PC-3 (cell line): ENCODE data around the gene DOP1B. TPM values are rescaled to one million over a fixed set of nuclear protein-coding genes. Genes with fewer than 3 reads are reported as not detected.
"Not testable (repeated sequence)": the region's sequence is repeated elsewhere in the genome, so short reads cannot be mapped to it uniquely, and the experiment has no call there.

Experiments
- ATAC-seq: fragments of 200-7000 bp; cut with Tn5 transposase; 2 replicates; pipeline ENCODE4 v1.9.1; 2020; ENCODE audit warnings: mild to moderate bottlenecking, moderate library complexity
- BruUV-seq: library from RNA; stranded (reverse); fragments of 400-500 nt; replicated peaks from 2 replicates; lab custom pipeline; 2021; lab: Mats Ljungman, UMichigan
- CTCF ChIA-PET: fragments of 300-600 bp; sonication (Branson Sonifier 250); formaldehyde crosslinking; loops from one replicate; lab custom pipeline; 2022; ENCODE audit warnings: antibody characterized with exemption; lab: Charles Lee
- POLR2A ChIA-PET: fragments of 300-600 bp; sonication (Branson Sonifier 250); formaldehyde crosslinking; loops from one replicate; lab custom pipeline; 2022; ENCODE audit warnings: antibody characterized with exemption; ENCODE audit not compliant: unreplicated experiment; lab: Charles Lee
- DNase-seq: peaks from one replicate; pipeline ENCODE4 v3.0.0-alpha.2; 2015
- H2AFZ ChIP-seq: fragments of 300-600 bp; sonication (generic); 2 replicates; pipeline ENCODE4 v1.6.0; 2016; ENCODE audit warnings: antibody characterized with exemption, low read length
- H3F3A ChIP-seq: fragments of 300-600 bp; sonication (generic); one replicate; pipeline ENCODE4 v1.6.0; 2017; ENCODE audit warnings: antibody characterized with exemption, low read length, control low read depth, mild to moderate bottlenecking; ENCODE audit not compliant: unreplicated experiment
- H3K27ac ChIP-seq: fragments of 300-600 bp; sonication (generic); 2 replicates; pipeline ENCODE4 v1.5.1; 2016; ENCODE audit warnings: mild to moderate bottlenecking, low read length
- H3K27me3 ChIP-seq: fragments of 300-600 bp; sonication (generic); 2 replicates; pipeline ENCODE4 v1.6.1; 2016; ENCODE audit warnings: low read length, mixed read lengths
- H3K36me3 ChIP-seq: fragments of 300-600 bp; sonication (generic); 2 replicates; pipeline ENCODE4 v1.6.1; 2016; ENCODE audit warnings: low read depth, mixed run types, low read length, mixed read lengths
- H3K4me1 ChIP-seq: fragments of 300-600 bp; sonication (generic); 2 replicates; pipeline ENCODE4 v1.5.1; 2016; ENCODE audit warnings: low read length; ENCODE audit not compliant: insufficient read depth
- H3K4me2 ChIP-seq: fragments of 300-600 bp; sonication (generic); 2 replicates; pipeline ENCODE4 v1.6.0; 2016; ENCODE audit warnings: low read length
- H3K4me3 ChIP-seq: fragments of 300-600 bp; sonication (generic); 2 replicates; pipeline ENCODE4 v1.5.1; 2016; ENCODE audit warnings: mild to moderate bottlenecking, low read length, mixed read lengths
- H3K79me2 ChIP-seq: fragments of 300-600 bp; sonication (generic); 2 replicates; pipeline ENCODE4 v1.6.1; 2017; ENCODE audit warnings: low read length, mixed read lengths
- H3K9ac ChIP-seq: fragments of 300-600 bp; sonication (generic); 2 replicates; pipeline ENCODE4 v1.6.0; 2016; ENCODE audit warnings: mild to moderate bottlenecking, low read length
- H3K9me2 ChIP-seq: fragments of 300-600 bp; sonication (generic); replicated peaks from 2 replicates; pipeline ENCODE4 v1.6.1; 2016; ENCODE audit warnings: mixed run types, low read length, mixed read lengths
- H3K9me3 ChIP-seq: fragments of 300-600 bp; sonication (generic); 2 replicates; pipeline ENCODE4 v1.6.1; 2016; ENCODE audit warnings: low read length, mixed read lengths
- H4K20me1 ChIP-seq: fragments of 300-600 bp; sonication (generic); 2 replicates; pipeline ENCODE4 v1.6.1; 2016; ENCODE audit warnings: low read length, mixed read lengths
- CTCF ChIP-seq: fragments of 300-600 bp; sonication (generic); conservative IDR thresholded peaks from 2 replicates; pipeline ENCODE4 v1.5.1; 2017; ENCODE audit warnings: antibody characterized with exemption, low read depth, mild to moderate bottlenecking, low read length
- EZH2 ChIP-seq: fragments of 300-600 bp; sonication (generic); IDR thresholded peaks from one replicate; pipeline ENCODE4 v1.6.1; 2017; ENCODE audit warnings: antibody characterized with exemption, mild to moderate bottlenecking, low read length; ENCODE audit not compliant: unreplicated experiment
- EZH2phosphoT487 ChIP-seq: fragments of 300-600 bp; sonication (generic); IDR thresholded peaks from 2 replicates; pipeline ENCODE4 v1.6.1; 2018; ENCODE audit warnings: mild to moderate bottlenecking, antibody characterized with exemption, low read length, borderline replicate concordance
- intact Hi-C: fragments of 100-400 bp; cut with micrococcal nuclease; formaldehyde crosslinking; loops from 2 replicates; pipeline ENCODE4 v1.9.0; 2023
- total RNA-seq: library from RNA; depleted of rRNA; stranded (reverse); fragments of >200 nt; gene quantifications from 2 replicates; pipeline ENCODE4 v1.2.3, GENCODE V29; 2014

Gene DOP1B
- total RNA-seq, 1 experiment from 2014 or later = 7.0 TPM

- no TSS peak for BruUV-seq
- CTCF ChIA-PET = no interaction called here
Observed at GRCh38 chr21:36127977-36128376, 28.6 kb upstream of the DOP1B start.

GRCh38 chr21:36129219-36129618 is 27.4 kb upstream of the DOP1B start:
- H3K27ac ChIP-seq = no peak overlapping the region
- no peaks in the 10 kb centered on the region for H3K27me3 ChIP-seq
- H3K4me2 ChIP-seq = no peak overlapping the region
- BruUV-seq = TSS peak; percentile 37
- peaks cover 29% of the 10 kb centered on the region for H3K4me1 ChIP-seq
- no peak for ATAC-seq
- DNase-seq = no peak
- TF ChIP-seq EZH2phosphoT487 (no peak), CTCF (no peak)
- H3F3A ChIP-seq = no peaks in the 10 kb centered on the region
- no peak overlapping the region for H3K4me3 ChIP-seq
- no peaks in the 10 kb centered on the region for H3K9me2 ChIP-seq
- no peak overlapping the region for H3K9ac ChIP-seq
- H4K20me1 ChIP-seq = no peaks in the 10 kb centered on the region
- POLR2A ChIA-PET = no interaction called here
- no peaks in the 10 kb centered on the region for H3K79me2 ChIP-seq
- intact Hi-C loops = no loop called here
- no peaks in the 10 kb centered on the region for H3K36me3 ChIP-seq
- CTCF ChIA-PET = no interaction called here
- H2AFZ ChIP-seq = no peak overlapping the region
- H3K9me3 ChIP-seq = no peaks in the 10 kb centered on the region

More at GRCh38 chr21:36127977-36128376, 28.6 kb upstream of the DOP1B start:
- no peak for ATAC-seq
- Histone ChIP-seq H2AFZ (no peak overlapping the region), H3K9ac (no peak overlapping the region), H3K27ac (no peak overlapping the region), H3K79me2 (no peaks in the 10 kb centered on the region), H3K4me3 (no peak overlapping the region), H3K9me3 (no peaks in the 10 kb centered on the region), H3K36me3 (no peaks in the 10 kb centered on the region), H3K4me1 (peaks cover 24% of the 10 kb centered on the region), H4K20me1 (no peaks in the 10 kb centered on the region), H3K27me3 (no peaks in the 10 kb centered on the region), H3F3A (no peaks in the 10 kb centered on the region), H3K9me2 (no peaks in the 10 kb centered on the region), H3K4me2 (no peak overlapping the region)
- intact Hi-C loops = no loop called here
- POLR2A ChIA-PET = interaction anchor here (0.6 kb wide), 1 partner anchor 1346 kb away, joined by 3 read pairs; no protein-coding TSS in a partner anchor
- no peak for DNase-seq
- TF ChIP-seq CTCF (no peak), EZH2 (no peak), EZH2phosphoT487 (no peak)

GRCh38 chr21:36130414-36130762 is 26.2 kb upstream of the DOP1B start:
- H3K9me2 ChIP-seq, ATAC-seq, H3K27me3 ChIP-seq, BruUV-seq, DNase-seq, intact Hi-C loops, H3K9me3 ChIP-seq, H3K36me3 ChIP-seq, H3F3A ChIP-seq, H4K20me1 ChIP-seq, POLR2A ChIA-PET, H3K27ac ChIP-seq, H3K79me2 ChIP-seq: not testable (repeated sequence)
- H3K9ac ChIP-seq = 0 out of 2 replicates have a peak overlapping the region, but pooled peaks have one; percentile 11
- CTCF ChIA-PET = interaction anchor here (0.6 kb wide), 1 partner anchor 836 kb away, joined by 3 read pairs; no protein-coding TSS in a partner anchor
- peak overlapping the region; percentile 79 for H3K4me2 ChIP-seq
- peak overlapping the region; percentile 66 for H3K4me3 ChIP-seq
- peak overlapping the region; percentile 71 for H2AFZ ChIP-seq
- peaks cover 30% of the 10 kb centered on the region for H3K4me1 ChIP-seq

GRCh38 chr21:36130839-36131238 is 25.8 kb upstream of the DOP1B start:
- H3K4me3 ChIP-seq = peak overlapping the region; percentile 66
- H3K9me2 ChIP-seq, BruUV-seq, H3K36me3 ChIP-seq, H3K79me2 ChIP-seq, H3K27me3 ChIP-seq, H3K27ac ChIP-seq, DNase-seq, H3K9me3 ChIP-seq, H3F3A ChIP-seq, intact Hi-C loops, CTCF ChIA-PET, ATAC-seq, H4K20me1 ChIP-seq: not testable (repeated sequence)
- H3K4me2 ChIP-seq = peak overlapping the region; percentile 79
- peak overlapping the region; percentile 71 for H2AFZ ChIP-seq
- H3K4me1 ChIP-seq = peaks cover 25% of the 10 kb centered on the region
- H3K9ac ChIP-seq = 0 out of 2 replicates have a peak overlapping the region, but pooled peaks have one; percentile 11
- POLR2A ChIA-PET = interaction anchor here (0.6 kb wide), 1 partner anchor 142 kb away, joined by 3 read pairs; no protein-coding TSS in a partner anchor
